ENCODE data around the gene KRT82. TPM values are rescaled to one million over a fixed set of nuclear protein-coding genes. Genes with fewer than 3 reads are reported as not detected.

The KRT82 gene
- polyA plus RNA-seq, 1 experiment: not detected

- POLR2A ChIA-PET: no interaction called here
- Histone ChIP-seq H3K4me3 (ENCODE audit: low read depth, low read length) (no peak overlapping the region), H3K9me3 (ENCODE audit: control insufficient read depth, insufficient read depth, low read length) (no peaks in the 10 kb centered on the region), H3K27me3 (ENCODE audit: control insufficient read depth, insufficient read depth, low read length) (peaks cover 25% of the 10 kb centered on the region), H3K27ac (ENCODE audit: low read depth, low read length) (no peak overlapping the region)
- no peak for DNase-seq (ENCODE audit: low read depth, low spot score)
- CTCF ChIA-PET: interaction anchor here (1.3 to 1.7 kb wide), 2 partner anchors 16 to 18 kb away, joined by 5 read pairs; no protein-coding TSS in a partner anchor
- TF ChIP-seq CTCF (IDR thresholded peaks at IDR 0.05; ENCODE audit: low read depth, low read length): no peak
These were observed 49.9 kb downstream of the KRT82 start for GRCh38 chr12:52356031-52356761.

GRCh38 chr12:52355176-52355575, 51.0 kb downstream of the KRT82 start:
- POLR2A ChIA-PET: no interaction called here
- no peaks in the 10 kb centered on the region for H3K9me3 ChIP-seq (ENCODE audit: control insufficient read depth, insufficient read depth, low read length)
- peaks cover 22% of the 10 kb centered on the region for H3K27me3 ChIP-seq (ENCODE audit: control insufficient read depth, insufficient read depth, low read length)
- DNase-seq (ENCODE audit: low read depth, low spot score): no peak
- CTCF ChIA-PET: interaction anchor here (1.3 to 1.7 kb wide), 2 partner anchors 17 to 19 kb away, joined by 5 read pairs; no protein-coding TSS in a partner anchor
- H3K27ac ChIP-seq (ENCODE audit: low read depth, low read length): no peak overlapping the region
- TF ChIP-seq CTCF (IDR thresholded peaks at IDR 0.05; ENCODE audit: low read depth, low read length): no peak
- no peak overlapping the region for H3K4me3 ChIP-seq (ENCODE audit: low read depth, low read length)

DNA sequence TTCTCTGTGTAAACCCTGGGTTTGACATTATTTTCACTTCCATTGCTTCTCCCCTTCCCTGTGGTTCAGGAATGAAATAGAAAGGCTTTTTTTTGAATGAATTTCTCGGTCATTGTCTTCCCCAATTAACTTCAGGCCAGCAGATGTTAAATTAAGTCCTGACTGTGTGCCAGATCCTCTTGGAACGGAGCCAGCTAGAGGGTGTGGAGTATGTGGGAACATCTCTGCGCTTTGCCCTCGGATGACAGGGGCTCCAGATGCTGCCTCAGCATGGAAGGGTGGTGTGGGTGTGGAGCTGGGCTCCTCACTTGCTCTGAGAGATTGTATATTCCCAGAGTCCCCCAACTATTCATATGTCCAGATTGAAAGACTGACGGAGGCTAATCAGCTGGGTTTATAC, 51.9 kb downstream of the KRT82 start:
- ChIA-PET CTCF (interaction anchor here (1.7 to 2.2 kb wide), 2 partner anchors 18 to 20 kb away, joined by 5 to 6 read pairs; no protein-coding TSS in a partner anchor), POLR2A (no interaction called here)
- Histone ChIP-seq H3K4me3 (ENCODE audit: low read depth, low read length) (no peak overlapping the region), H3K27me3 (ENCODE audit: control insufficient read depth, insufficient read depth, low read length) (peaks cover 26% of the 10 kb centered on the region), H3K9me3 (ENCODE audit: control insufficient read depth, insufficient read depth, low read length) (no peaks in the 10 kb centered on the region; the same call in 1 of the 2 replicates), H3K27ac (ENCODE audit: low read depth, low read length) (no peak overlapping the region)
- no peak for TF ChIP-seq CTCF (IDR thresholded peaks at IDR 0.05; ENCODE audit: low read depth, low read length)
- DNase-seq (ENCODE audit: low read depth, low spot score): no peak

- ChIA-PET POLR2A (interaction anchor here (0.6 kb wide), 1 partner anchor 61 kb away, joined by 9 read pairs; no protein-coding TSS in a partner anchor), CTCF (interaction anchor here (2.2 kb wide), 1 partner anchor 18 kb away, joined by 6 read pairs; no protein-coding TSS in a partner anchor)
- Histone ChIP-seq H3K27me3 (ENCODE audit: control insufficient read depth, insufficient read depth, low read length) (peaks cover 23% of the 10 kb centered on the region), H3K9me3 (ENCODE audit: control insufficient read depth, insufficient read depth, low read length) (no peaks in the 10 kb centered on the region; the same call in 1 of the 2 replicates), H3K4me3 (ENCODE audit: low read depth, low read length) (no peak overlapping the region), H3K27ac (ENCODE audit: low read depth, low read length) (no peak overlapping the region)
- TF ChIP-seq CTCF (IDR thresholded peaks at IDR 0.05; ENCODE audit: low read depth, low read length): no peak
- DNase-seq (ENCODE audit: low read depth, low spot score): no peak
These were observed 52.4 kb downstream of the KRT82 start for GRCh38 chr12:52353766-52354165.

DNA sequence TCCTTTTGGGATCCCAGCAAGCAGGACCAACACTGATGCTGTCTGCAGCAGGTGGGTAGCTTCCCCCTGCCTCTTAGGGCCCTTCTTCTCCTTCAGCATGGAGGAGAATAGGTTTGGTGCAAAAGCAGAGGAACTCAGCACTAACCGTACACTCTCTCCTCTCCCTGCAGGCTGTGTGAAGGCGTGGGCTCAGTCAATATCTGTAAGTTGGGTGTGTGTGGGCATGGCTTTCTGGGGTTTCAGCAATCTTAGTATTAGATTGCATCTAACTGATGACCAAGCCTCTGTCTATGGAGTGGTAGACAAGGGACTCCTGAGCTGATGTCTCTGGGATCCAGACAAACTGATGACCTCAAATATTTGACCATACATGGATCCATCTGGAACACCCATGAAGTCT, 53.2 kb downstream of the KRT82 start:
- no peaks in the 10 kb centered on the region; the same call in 1 of the 2 replicates for H3K9me3 ChIP-seq (ENCODE audit: control insufficient read depth, insufficient read depth, low read length)
- no peak overlapping the region for H3K4me3 ChIP-seq (ENCODE audit: low read depth, low read length)
- no peak overlapping the region for H3K27ac ChIP-seq (ENCODE audit: low read depth, low read length)
- TF ChIP-seq CTCF (IDR thresholded peaks at IDR 0.05; ENCODE audit: low read depth, low read length): no peak
- peaks cover 23% of the 10 kb centered on the region for H3K27me3 ChIP-seq (ENCODE audit: control insufficient read depth, insufficient read depth, low read length)
- ChIA-PET POLR2A (interaction anchor here (0.6 kb wide), 1 partner anchor 62 kb away, joined by 9 read pairs; no protein-coding TSS in a partner anchor), CTCF (interaction anchor here (0.6 to 2.2 kb wide), 3 partner anchors 17 to 26 kb away, joined by 6 to 7 read pairs (median 6); no protein-coding TSS in a partner anchor)
- DNase-seq (ENCODE audit: low read depth, low spot score): no peak

Data from AG04450 (cell line).